T-helper 1 cell (primary cell): Measurements from ENCODE around the gene MFAP3.
"Not testable (repeated sequence)": the region's sequence is repeated elsewhere in the genome, so short reads cannot be mapped to it uniquely, and the experiment has no call there.

Source experiments
- DNase-seq, 5 donors: peaks; one replicate each; pipeline ENCODE4 v3.0.0-alpha.2; 2012 to 2020
- total RNA-seq, 4 donors: gene quantifications; one replicate each; lab custom pipeline; 2026; lab: John Stamatoyannopoulos, UW

MFAP3 gene
- total RNA-seq, result 18.8 to 26.1 (median 23.4) reads per million in 4 donors

DNA sequence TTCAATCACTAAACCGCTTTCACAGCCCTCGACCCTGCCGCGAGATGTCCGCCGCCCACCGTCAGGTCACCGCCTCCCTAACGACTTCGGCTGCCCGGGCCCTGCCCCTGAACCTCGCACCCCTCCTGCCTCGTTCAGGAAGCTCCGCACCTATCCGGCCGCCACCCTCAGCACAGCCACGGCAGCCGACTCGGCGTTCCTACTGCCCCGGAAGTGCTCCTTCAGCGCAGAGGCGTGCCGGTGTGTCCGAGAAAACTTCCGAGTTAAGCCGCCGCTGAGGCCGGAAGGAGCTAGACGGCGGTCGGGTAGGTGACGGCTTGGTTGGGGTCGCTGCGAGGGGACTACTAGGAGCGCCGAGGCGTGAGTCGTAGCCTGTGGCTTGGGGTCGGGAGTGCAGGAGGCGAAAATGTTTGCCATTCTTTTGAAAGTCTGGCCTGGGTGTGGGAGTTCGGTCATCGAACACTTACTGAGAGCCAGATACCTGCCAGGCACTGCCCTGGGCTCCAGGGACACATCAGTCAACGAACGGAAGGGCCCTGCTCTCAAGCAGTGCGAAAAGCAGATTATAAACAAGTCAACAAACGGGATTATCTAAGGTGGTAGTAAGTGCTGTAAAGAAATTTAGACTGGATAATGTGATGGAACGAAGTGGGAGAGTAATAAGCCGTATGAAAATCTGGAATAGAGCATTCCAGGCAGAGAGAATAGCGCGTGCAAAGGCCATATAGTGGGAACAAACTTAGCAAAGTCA lies at the start of gene MFAP3, which contains the start of gene FAM114A2:
MFAP3 (plus strand) TSS at position 261 of the 751 bp plus-strand sequence. CDS start 10,756 bp downstream, outside the sequence.
FAM114A2 (minus strand) TSS at position 204 of the 751 bp plus-strand sequence. CDS start 3,957 bp downstream, outside the sequence.
- peak; percentile 76 to 93 (median 83) for DNase-seq

- no peak for DNase-seq
Observed at GRCh38 chr5:153991168-153991567, 47.6 kb upstream of the MFAP3 start.

GRCh38 chr5:153998010-153998409 lies 40.8 kb upstream of the MFAP3 start:
- DNase-seq, result no peak

DNA sequence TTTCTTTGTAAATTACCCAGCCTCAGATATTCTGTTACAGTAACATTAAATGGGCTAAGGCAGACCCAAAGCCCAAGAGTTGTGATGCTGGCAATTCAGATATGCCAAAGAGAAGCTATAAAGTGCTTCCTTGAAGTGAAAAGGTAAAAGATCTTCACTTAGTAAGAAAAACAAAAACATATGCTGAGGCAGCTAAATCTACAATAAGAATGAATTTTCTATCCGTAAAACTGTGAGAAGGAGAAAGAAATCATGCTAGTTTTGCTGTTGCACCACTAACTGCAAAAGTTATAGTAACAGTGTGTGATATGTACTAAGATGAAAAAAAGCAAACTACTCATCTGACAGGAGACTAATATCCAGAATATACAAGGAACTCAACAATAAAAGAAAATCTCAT lies 40.0 kb upstream of the MFAP3 start:
- DNase-seq, result no peak

DNA sequence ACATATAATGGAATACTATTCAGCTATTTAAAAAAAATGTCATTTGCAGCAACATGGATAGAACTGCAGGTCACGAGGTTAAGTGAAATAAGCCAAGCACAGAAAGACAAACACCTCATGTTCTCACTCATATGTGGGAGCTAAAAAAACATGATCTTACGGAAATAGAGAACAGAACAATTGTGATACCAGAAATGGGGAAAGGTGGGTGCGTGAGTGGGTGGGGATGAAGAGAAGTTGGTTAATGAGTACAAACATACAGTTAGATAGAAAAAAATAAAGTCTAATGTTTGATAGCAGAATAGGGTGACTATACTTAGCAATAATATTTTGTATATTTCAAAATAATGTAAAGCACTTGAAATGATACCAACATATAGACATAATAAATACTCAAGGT lies 38.8 kb upstream of the MFAP3 start:
- DNase-seq, result no peak

- no peak for DNase-seq
Observed at GRCh38 chr5:154000703-154001102, 38.1 kb upstream of the MFAP3 start.

- no peak for DNase-seq
Observed at GRCh38 chr5:154002093-154002492, 36.7 kb upstream of the MFAP3 start.

- DNase-seq, result no peak
Observed at GRCh38 chr5:154002511-154003020, 36.2 kb upstream of the MFAP3 start.

DNA sequence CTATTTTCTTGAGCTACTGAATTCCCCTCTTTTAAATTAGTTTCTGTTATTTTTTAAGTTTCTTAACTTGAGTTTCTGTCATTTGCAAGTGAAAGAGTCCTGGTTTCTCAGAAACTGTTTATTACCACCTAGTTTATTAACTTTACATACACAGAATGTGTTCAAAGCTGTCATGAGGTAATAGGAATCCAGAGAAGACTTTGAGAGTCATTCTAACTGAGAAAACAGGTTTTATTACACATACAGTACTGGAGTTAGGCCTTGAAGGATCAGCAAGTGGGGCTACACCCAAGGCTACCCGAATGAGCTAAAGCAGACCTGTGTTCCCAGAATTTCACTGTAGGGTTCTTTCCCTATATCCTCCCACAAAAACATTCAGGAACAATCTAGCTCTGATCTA lies 33.1 kb upstream of the MFAP3 start:
- DNase-seq, result no peak

- no peak for DNase-seq
Observed at GRCh38 chr5:154010660-154011059, 28.1 kb upstream of the MFAP3 start.

- DNase-seq, result no peak
Observed at GRCh38 chr5:154015071-154015693, 23.6 kb upstream of the MFAP3 start.

- not testable (repeated sequence) for DNase-seq
Observed at GRCh38 chr5:154018919-154019318, 19.8 kb upstream of the MFAP3 start.

GRCh38 chr5:154025951-154026350 lies 12.8 kb upstream of the MFAP3 start:
- DNase-seq, result no peak

- DNase-seq, result no peak
Observed at GRCh38 chr5:154031937-154032489, 6.8 kb upstream of the MFAP3 start.

DNA sequence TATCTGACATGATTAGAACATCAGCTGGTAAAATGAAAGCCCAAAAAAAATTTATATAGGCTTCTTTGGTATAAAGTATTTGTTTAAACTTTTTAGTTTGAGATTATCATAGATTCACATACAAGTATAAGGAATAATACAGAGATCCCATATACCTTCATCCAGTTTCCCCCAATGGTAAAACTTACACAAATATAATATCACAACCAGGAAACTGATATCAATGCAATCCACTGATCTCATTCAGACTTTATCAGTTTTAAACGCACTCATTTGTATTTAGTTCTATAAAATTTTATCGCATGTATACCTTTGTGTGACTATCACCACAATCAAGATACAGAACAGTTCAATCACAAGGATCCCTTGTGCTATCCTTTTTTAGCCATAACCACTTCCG lies 3.8 kb upstream of the MFAP3 start:
- DNase-seq, result no peak

GRCh38 chr5:154038261-154038706 lies 483 bp upstream of the MFAP3 start:
- DNase-seq, result peak in 4 of 5 donors; percentile 12 to 25 (median 14)

DNA sequence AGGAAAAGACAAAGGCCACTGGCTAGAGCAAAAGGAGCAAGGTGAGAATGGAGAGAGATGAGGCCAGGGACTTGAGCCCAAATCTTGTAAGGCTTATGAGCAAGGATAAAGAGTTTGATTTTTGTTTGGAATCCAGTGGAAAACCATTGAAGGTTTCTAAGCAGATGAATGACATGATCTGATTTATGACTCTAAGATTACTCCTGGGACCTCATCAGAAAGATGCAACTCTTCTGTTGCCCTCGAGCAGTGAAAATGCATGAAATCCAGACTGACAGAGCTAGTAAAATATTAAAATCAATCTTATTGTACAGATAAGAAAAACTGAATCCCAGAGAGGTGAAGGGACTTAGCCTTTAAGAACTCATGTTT lies 677 bp downstream of the MFAP3 start:
- no peak for DNase-seq

GRCh38 chr5:154042766-154043165 lies 4.0 kb downstream of the MFAP3 start:
- no peak for DNase-seq

DNA sequence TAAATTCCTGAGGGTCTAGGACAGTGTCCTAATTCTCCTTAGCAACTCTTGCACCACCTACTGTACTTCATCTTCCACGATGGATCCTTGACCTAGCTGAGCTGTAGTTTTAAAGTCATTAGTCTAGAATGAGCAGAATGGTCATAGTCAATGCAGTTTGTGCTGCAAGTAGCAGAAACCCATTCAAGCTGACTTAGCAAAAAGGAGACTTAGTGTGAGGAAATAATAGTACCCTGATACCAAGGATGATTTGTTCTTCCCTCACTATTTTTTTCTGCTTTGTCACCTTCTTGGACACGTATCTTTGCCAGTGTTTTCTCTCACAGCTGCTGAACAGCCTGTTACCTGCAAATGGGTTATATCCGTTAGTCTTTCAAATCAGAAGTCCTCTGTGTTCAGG lies 5.3 kb downstream of the MFAP3 start:
- DNase-seq, result no peak

- DNase-seq, result no peak
Observed at GRCh38 chr5:154044581-154044980, 5.8 kb downstream of the MFAP3 start.

- DNase-seq, result no peak
Observed at GRCh38 chr5:154046486-154046885, 7.7 kb downstream of the MFAP3 start.

GRCh38 chr5:154047324-154047723 lies 8.6 kb downstream of the MFAP3 start:
- peak in 1 of 5 donors; percentile 18 for DNase-seq

- DNase-seq, result no peak
Observed at GRCh38 chr5:154049636-154050035, 10.9 kb downstream of the MFAP3 start.

GRCh38 chr5:154053468-154053867 lies 14.7 kb downstream of the MFAP3 start:
- DNase-seq, result peak in 1 of 5 donors; percentile 54
